ENCODE data around the gene TMEM225B.
"Not testable (repeated sequence)": the region's sequence is repeated elsewhere in the genome, so short reads cannot be mapped to it uniquely, and the experiment has no call there.

Gene TMEM225B

DNA sequence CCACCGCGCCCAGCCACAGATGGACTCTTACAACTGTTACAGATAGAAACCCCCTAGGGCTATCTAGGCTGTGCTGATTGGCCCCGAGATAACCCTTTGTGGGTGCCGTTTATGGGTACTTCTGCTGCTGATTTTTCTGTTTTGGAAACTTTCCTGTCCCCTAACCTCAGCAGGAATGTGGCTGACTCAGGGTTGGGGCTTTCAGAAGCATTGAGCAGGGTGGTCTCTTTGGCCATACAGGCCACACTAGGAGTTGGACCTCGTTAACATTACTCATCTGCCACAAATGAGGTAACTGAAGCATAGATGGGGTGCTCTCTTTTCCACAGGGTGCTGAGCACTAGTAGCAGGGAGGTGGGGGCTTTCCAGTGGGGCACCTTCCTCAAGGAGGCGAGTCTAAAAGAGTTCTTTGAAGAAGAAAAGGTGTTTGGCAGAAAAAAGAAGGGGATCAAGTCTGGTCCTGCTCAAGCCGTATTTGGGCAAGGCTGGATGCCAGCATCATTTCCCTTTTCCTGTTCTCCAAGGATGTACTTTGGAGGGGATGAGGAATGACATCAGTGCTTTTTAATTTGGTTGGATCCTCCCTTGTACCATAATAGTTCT is 25.1 kb downstream of the TMEM225B start:
- no peak for DNase-seq (ENCODE audit: low read depth)

DNA sequence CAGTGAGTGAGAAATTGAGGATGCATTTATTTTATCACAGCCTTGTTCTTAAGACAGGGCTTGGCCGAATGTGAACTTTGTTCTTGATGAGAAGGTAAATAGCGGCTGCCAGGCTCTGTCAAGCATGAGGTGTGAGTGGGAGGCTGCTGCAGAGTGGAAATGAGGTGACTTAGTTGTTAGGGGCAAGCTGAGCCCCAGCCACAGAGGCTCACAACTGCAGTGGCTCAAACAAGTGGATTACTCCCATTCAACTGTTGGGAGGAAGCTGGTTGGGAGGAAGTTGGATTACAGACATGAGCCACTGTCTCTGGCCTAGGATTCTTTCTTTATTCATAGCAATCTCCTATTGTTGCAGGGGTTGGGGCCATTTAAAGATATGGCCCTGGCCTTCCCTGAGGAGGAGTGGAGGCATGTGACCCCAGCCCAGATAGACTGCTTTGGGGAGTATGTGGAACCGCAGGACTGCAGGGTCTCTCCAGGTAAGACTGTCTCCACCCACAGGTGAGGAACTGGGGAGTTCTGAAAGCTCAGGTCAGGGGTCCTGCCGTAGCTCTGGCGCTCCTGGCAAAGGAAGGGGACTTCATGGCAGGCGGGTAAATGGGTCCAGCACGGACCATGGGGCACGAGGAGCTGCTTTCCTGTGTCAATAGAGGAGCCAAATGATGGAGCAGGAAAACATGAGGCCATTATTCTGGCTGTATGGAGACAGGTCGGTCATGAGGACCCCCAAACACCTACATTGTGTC is 25.8 kb downstream of the TMEM225B start:
- no peak for DNase-seq (ENCODE audit: low read depth)

DNA sequence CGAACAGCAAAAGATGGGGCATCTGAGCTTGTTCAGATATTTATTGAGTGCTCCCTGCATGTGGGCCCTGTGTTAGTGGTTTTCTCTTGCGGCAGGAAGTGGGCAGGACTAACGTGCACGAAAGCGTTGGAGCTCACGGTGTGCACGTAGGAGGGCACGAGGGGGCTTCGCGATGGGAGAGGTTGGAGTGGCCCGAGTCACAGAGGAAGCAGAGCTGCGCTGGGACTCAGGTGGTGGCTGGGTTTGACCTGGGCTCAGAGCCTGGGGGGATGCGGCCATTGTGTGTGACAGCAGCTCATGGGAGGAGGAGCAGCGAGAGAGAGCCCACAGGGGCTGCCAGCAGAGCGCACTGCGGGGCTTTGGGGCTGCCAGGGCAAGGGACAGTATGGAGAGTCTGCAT is 26.4 kb downstream of the TMEM225B start:
- no peak for DNase-seq (ENCODE audit: low read depth)

DNA sequence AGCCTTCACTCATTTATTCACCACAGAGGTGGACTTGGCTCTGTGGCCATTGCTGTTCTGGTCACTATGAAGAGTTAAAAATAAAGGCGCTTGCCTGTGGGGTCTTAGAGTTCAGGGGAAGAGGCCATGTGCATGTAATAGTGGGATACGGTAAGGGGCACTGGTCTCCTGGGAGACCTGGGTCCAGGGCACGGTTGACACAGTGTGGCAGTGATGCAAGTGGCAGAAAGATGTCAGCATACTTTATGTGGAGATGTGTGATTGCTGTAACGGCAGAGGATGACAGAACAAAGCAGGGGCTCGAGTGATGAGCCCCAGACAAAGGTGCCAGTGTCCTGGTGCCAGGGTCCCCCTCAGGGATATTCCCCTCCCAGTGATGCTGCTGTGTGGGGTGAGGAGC is 27.3 kb downstream of the TMEM225B start:
- DNase-seq (ENCODE audit: low read depth), result no peak

DNA sequence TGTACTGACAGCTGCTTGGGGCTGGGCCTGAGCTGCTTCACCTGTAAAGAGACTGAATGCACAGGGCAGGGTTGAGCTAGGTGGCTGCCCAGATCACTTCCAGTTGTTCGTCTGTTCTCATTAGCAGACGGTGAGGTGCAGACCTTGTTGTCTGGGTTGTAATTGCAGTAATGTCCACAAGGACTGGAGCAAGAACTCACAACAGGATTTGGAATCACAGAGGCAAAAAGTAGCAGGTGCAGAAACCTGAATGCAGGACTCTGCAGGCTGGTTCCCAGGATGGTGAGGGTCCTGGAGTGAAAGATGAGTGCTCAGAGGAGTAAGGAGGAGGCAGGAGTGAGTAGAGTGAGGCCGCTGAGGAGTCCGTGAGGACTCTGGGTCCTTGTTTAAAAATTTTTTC is 27.9 kb downstream of the TMEM225B start:
- DNase-seq (ENCODE audit: low read depth), result no peak

DNA sequence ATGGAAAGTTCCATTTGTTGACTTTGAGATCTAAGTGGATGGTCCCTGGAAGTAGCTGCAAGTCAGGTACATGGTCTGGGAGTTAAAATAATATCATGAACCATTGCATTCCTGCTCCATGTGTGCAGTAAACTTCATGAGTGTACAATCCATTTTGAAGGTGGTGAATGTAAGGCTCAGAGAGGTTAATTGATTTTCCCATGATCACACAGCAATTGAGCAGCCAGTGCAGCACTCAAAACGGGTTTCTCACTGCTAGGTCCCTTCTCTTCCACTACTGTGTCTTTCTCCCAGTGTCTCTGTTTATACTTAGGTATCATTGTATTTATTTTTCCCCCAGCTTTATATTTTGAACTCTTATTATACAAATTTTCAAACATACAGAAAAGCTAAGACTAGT is 28.6 kb downstream of the TMEM225B start:
- DNase-seq (ENCODE audit: low read depth), result no peak

DNA sequence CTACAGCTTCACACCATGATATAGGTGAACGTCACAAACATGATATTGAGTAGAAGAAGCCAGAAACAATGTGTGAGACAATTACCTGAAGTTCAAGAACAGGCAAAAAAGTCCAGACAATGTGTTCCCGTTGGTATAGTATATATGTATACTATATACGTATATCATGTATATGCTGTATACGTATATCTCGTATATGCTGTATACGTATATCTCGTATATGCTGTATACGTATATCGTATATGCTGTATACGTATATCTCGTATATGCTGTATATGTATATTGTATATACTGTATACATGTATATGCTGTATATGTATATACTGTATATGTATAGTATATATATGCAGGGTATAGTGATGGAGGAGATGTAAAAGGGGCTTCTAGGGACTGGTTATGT is 29.4 kb downstream of the TMEM225B start:
- DNase-seq (ENCODE audit: low read depth), result no peak

DNA sequence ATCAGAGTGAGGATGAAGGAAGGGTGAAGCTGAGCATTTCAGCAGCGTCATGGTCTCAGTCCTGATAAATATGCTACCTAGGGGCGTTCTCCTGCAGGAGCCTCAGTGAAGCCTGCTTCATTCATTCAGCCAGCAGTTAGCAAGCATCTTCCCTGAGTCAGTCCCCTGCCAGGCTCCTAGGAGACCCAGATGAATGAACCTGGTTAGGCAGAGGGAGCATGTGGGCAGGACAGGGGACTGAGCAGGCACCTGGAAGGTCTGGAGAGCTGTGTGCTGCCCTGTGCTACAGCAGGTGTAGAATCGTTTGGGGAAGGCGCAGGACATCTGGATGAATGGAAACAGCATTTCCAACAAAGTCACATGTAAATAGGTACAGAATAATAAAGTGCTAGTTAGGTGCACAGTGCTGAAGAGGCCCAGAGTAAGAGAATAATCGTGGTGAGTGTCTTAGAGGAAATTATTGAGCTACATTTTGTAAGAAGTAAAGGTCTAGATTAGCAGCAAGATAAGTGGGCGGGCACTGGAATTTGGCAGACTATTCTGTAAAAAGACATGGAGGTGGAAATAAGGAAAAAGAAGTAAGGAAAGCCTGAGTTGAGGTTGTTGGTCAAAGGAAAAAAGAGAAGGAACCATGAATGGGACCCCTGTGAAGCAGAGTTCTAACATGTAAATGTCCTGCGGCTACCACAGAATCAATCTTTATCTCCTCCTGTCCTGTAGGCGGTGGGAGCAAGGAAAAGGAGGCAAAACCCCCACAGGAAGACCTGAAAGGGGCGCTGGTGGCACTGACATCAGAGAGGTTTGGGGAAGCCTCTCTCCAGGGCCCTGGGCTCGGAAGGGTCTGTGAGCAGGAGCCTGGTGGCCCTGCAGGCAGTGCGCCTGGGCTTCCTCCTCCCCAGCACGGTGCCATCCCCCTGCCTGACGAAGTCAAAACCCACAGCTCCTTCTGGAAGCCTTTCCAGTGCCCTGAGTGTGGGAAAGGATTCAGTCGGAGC is 30.7 kb downstream of the TMEM225B start:
- no peak for DNase-seq (ENCODE audit: low read depth)

DNA sequence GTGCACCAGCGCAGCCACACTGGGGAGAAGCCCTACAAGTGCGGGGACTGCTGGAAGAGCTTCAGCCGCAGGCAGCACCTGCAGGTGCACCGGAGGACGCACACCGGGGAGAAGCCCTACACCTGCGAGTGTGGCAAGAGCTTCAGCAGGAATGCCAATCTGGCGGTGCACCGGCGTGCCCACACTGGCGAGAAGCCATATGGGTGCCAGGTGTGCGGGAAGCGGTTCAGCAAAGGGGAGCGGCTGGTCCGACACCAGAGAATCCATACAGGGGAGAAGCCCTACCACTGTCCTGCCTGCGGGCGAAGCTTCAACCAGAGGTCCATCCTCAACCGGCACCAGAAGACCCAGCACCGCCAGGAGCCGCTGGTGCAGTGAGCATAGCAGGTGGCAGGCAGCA is 31.6 kb downstream of the TMEM225B start:
- DNase-seq (ENCODE audit: low read depth), result no peak

DNA sequence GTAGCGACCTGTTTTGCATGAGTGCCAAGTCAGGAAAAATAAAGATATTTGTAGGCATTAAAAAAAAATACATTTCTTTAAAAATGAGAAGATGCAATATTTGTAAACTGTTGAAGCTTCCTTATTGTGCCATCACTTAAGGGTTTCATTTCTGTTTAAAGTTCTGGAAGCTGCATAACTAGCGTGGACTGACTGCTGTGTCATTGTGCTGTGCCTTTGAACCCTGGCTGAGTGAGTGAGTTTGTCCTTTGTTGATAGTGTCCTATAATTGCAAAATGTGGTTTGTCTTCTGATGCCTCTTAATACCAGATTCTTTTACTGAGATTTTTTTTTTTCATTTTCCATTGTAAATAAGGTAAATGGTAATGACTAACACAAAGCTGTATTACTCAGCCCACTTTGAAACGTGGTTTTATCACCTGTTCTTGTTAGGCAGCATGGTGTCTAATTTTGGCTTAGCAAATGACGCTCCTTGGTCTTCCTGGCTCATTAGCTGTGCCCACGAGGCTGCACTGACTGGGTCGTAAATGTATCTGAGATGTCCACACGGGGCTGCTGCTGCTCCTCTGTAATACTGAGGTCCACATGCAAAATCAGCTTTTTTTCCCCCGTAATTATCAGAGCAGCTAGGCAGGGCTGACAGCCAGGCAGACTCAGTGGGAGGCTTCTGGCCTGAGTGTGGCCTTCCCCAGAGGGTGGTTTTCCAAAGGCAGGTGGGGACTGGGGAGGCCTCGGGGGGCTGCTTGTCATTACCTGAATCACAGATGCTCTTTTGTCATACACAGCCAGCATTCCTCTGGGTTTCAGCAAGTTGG is 33.4 kb downstream of the TMEM225B start:
- DNase-seq (ENCODE audit: low read depth), result no peak

DNA sequence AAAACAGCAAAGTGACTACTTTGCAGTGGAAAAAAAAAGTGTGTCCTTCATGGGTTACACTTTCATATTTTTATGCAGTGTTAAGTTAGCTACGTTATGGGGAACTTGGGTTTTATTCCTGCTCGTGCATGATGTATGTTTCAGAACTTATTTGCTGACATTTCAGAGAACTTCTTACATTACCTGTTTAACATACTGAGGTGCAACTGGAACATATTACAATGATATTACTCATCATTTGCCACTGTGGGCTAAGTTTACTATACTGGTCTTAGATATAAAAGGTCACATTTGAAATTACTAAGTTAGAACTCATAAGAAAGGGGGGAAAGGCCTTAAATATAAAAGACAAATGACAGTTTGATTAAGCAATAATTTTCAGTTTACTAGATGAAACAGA is 39.3 kb downstream of the TMEM225B start:
- not testable (repeated sequence) for DNase-seq (ENCODE audit: low read depth)

DNA sequence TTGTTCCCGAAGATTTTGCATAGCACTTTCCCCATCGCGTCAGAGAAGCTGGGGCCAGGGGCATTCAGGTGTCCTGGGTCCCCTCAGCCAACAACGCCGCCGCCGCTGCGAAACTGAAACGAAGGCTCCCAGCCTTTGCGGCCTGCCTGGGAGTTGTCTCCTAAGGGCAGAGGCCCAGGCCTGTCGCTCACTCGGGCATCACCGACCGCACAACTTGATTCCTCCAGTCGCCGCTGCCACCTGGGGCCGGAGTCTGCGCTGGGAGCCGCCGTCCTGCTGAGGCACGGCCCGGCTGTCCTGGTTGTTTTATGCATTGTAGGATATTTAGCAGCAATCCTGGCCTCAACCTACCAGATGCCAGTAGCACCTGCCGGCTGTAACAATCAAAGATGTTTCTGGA is 40.7 kb downstream of the TMEM225B start:
- no peak for DNase-seq (ENCODE audit: low read depth)

DNA sequence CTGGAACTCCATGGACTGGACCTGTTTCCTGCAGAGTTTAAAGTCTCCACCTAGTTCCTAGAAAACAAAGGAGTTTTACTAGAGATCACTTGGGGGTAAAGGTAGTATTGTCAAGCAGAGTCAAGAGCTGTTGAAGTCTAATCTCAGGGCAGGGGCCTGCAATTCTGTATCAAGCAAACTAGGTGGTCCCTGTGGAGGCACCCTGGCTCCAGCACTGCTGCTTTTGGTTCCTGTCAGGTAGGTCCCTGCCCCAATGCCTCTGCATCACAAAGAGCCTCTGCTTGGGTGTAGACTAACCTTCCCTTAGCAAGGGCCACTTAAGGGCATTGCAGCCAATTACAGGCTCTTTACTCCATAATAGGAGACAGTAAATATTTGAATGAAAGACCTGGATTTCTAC is 41.2 kb downstream of the TMEM225B start:
- no peak for DNase-seq (ENCODE audit: low read depth)

DNA sequence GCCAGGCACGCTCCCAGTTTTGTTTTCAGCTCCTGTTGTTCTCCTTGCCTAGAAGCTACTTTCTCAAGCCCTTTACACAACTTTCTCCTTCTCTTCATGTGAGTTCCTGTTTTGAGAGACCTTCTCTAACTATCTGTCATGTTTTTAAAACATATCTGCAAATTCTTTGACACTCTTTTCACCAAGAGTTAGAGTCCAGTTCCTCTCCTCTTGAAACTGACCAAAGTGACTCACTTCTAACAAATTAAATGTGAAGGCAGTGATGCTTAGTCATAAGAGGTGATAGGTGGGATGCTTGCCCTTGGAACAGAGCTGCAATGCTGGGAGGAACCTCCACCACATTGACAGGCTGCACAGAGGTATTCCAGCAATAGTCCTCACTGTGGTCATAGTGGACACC is 44.0 kb downstream of the TMEM225B start:
- no peak for DNase-seq (ENCODE audit: low read depth)

DNA sequence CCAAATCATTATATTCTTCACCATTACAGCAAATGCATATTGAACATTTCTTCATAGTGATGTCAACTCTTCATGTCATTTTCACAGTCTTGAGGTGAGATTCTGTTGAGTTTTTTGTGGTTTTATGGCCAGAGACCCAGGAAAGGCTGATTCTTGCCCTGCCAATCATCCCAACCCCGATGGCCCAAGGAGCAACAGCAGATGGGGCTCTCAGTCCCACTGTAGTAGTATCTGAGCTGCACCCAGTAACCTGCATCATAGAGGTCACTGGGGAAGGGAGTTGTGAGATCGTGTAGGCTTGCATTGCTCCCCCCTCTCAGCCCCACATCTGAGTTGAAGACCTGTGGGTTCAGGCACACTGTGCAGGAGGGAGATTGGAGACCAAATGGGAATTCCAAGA is 45.4 kb downstream of the TMEM225B start:
- DNase-seq (ENCODE audit: low read depth), result no peak

DNA sequence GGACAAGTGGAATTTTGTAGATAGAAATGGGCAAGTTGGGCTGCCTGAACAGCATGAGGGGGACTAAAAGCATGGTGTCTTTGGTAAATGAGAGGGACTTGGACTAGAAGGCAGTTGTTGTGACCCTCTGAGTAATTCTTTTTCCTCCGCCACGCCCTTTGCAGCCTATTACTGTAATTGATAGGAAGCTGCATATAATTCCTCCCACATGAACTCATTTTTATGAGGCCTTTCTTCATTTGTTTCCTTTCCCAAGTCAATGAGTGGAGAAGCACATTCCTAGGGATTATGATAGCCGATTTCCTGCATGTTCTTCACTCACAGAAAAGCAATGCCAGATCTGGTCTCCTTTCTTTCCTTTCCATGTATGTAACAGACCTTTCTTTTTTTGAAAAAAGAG is 46.4 kb downstream of the TMEM225B start:
- no peak for DNase-seq (ENCODE audit: low read depth)

DNA sequence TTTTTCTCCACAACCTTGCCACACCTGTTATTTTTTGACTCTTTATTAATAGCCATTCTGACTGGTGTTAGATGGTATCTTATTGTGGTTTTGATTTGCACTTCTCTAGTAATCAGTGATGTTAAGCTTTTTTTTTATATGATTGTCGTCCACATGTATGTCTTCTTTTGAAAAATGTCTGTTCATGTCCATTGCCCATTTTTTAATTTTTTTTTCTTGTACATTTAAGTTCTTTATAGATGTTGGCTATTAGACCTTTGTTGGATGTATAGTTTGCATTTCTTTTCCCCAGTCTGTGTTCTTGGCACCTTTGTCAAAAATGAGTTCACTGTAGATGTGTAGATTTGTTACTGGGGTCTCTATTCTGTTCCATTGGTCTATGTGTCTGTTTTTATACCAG is 47.5 kb downstream of the TMEM225B start:
- no peak for DNase-seq (ENCODE audit: low read depth)

DNA sequence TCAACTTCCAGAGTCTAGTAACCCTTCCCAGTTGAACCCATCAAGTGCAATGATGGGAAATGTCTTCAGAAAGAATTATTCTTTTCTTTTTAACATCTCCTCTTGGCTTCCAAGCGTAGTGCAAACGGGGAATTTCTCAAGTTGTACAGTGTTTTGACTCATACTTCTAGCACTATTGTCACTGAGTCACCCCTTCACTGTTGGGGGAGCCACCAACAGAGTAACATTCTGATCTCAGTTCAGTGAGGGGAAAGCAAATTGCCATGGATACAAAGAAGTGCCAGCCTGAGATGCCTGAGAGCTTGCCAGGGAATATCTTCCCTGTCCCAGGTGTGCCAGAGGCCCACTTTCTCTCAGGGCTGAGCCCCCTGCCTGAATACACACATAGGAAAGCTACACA is 50.8 kb downstream of the TMEM225B start:
- no peak for DNase-seq (ENCODE audit: low read depth)

DNA sequence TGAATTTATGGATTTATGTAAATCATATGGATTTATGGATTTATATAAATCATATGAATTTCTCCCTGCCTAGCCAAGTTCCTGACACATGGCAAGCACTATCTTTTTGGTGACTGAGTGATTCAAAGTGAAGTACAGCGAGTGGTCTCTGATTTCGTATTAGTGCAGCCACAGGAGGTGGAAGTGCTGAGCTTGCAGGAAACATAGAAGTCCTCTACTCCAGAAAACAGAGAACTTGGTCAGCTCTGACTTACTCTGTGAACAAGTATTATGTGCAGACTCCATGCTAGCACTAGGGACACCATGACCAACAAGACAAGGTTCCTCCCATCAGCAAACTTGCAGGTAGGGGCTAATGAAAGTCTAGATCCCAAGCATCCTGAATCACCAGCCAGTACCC is 53.2 kb downstream of the TMEM225B start:
- DNase-seq (ENCODE audit: low read depth), result no peak

DNA sequence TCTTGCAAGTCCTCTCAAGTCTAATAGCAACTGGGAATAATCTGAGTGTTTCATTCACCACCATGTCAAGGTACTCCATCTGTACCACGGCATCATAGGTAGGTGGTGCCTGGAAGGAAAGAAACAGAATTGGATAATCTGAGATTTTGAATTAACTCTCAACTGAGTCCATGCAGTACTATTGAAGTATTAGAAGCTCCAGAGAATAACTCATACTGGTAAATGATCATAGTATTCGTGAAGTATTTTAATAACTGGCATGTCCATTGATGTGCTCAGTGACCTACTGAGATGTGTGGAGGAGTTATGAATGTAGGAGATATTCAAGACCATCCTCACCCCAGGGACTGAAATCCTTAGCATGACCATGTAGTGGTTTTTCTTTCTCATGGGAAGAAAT is 54.6 kb downstream of the TMEM225B start:
- no peak for DNase-seq (ENCODE audit: low read depth)

DNA sequence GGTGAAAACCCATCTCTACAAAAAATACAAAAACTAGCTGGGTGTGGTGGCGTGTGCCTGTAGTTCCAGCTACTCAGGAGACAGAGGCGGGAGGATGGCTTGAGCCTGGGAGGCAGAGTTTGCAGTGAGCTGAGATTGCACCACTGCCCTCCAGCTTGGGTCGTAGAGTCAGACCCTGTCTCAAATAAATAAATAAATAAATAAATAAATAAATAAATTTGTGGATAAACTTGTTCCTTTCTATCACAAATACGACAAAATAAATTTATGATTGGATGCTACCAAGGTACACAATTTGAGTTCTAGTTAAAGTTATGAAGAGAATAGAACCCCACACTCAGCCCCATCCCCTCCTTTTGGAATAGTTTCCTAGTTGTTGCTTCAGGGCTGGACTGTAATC is 55.2 kb downstream of the TMEM225B start:
- DNase-seq (ENCODE audit: low read depth), result not testable (repeated sequence)

DNA sequence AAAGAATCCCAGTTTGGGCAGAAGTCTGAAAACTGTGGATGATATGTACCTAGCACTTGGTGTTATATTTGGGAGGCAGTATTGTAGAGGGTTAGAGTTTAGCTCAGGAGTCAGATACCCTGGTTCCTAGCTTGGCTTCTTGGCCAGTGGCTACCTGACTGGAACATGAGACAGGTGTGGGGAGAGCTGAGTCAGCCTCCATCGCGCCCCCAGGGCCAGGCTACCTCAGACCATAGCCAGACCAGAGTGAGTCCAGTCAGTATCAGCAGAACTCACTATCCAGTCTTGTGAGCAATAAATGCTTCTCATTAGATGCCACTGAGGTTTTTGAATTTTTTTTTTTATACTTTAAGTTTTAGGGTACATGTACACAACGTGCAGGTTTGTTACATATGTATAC is 55.7 kb downstream of the TMEM225B start:
- DNase-seq (ENCODE audit: low read depth), result no peak
